Measurements from ENCODE around the gene CDH23.

- TF ChIP-seq CTCF (IDR thresholded peaks at IDR 0.05 in 8 of 11, conservative IDR thresholded peaks at IDR 0.05 in 3 of 11), result no peak
- TF ChIP-seq POLR2A (IDR thresholded peaks at IDR 0.05), result no peak
Measured at GRCh38 chr10:71731791-71732190, 335.1 kb downstream of the CDH23 start.
